NK-92 (cell line): ENCODE measurements around the gene ACAD9.
"Not testable (repeated sequence)": the region's sequence is repeated elsewhere in the genome, so short reads cannot be mapped to it uniquely, and the experiment has no call there.

Source experiments
- DNase-seq: peaks from one replicate; lab custom pipeline; 2025; ENCODE audit not compliant: unreplicated experiment; lab: John Stamatoyannopoulos, UW

Gene ACAD9

DNA sequence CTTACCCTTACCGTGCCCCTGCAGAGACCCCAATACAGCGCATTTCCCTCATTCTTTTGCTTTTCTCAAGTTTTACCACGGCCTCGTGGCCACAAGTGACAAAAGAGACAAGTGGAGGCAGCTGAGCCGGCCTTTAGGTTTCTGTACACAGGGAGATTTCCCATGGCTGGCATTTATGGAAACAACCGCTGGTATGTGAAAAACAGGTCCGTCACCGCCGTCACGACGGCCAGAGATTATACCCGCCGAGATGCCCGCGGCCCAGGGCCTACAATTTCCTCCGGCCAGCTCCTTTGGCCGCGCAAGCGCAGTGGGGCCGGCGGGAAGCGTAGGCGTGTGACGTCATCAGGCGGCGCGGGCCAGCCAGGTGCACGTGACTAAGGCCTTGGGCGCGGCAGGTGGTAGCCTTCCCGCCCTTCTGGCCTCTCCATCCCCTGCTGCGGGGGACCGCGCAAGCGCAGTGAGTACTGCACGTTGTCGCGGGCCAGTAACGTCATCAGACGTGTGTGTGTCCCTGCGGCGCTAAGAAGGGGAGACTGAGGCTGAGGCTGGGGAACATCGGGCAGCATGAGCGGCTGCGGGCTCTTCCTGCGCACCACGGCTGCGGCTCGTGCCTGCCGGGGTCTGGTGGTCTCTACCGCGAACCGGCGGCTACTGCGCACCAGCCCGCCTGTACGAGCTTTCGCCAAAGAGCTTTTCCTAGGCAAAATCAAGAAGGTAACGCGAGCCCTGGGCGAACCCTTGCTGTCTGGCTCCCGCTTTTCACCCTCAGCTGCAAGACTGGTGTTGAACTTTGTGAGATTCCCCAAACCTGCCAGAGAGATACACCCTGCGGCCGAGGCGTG lies at the start of gene ACAD9:
Gene ACAD9, plus strand, starts transcription at position 496 of the 845 bp plus-strand sequence. Its CDS starts 72 bp downstream, at position 568.
- DNase-seq: peak; percentile 93

GRCh38 chr3:128829925-128830625 lies 49.3 kb upstream of the ACAD9 start:
- not testable (repeated sequence) for DNase-seq

GRCh38 chr3:128830762-128831161 lies 48.7 kb upstream of the ACAD9 start:
- not testable (repeated sequence) for DNase-seq

DNA sequence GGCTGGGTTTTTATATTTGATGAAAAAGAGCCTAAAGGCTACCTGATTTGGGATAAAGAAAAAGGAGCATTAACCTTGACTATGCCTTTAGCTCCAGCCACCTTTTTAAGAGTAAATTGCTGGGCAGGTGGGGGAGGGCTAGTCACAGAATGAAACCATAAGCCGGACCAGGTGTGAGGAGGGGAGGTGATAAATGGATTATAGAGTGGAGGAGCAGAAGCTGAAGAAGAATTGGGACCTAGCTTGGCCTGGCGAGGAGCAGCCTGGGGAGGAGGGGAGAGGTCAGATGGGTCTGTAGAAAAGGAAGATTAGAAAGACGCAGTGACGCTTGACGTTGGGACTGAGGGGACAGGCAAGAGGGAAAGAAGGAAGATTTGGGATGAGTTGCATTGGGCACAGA lies 46.4 kb upstream of the ACAD9 start:
- DNase-seq: not testable (repeated sequence)

DNA sequence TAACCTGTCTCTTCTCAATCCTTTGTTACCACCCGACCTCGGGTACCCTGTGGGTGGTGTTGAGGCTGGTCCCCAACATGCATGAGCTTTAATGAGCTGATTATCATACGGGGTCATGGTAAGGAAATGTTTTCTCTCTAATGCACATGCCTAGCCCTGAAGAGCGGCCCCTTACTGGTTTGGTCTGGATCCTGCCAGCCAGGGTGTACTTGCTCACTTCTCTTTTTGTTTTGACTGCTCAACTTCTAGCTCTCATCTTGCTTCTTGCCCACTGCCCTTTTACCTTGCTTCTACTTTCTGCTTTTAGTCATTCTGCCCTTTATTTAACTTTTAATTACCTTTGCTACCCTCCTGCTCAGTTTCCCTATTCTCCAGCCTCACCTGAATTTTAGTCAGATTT lies 44.3 kb upstream of the ACAD9 start:
- no peak for DNase-seq

- DNase-seq: no peak
Observed at GRCh38 chr3:128841926-128842920, 37.2 kb upstream of the ACAD9 start.

GRCh38 chr3:128844502-128844901 lies 34.9 kb upstream of the ACAD9 start:
- no peak for DNase-seq

DNA sequence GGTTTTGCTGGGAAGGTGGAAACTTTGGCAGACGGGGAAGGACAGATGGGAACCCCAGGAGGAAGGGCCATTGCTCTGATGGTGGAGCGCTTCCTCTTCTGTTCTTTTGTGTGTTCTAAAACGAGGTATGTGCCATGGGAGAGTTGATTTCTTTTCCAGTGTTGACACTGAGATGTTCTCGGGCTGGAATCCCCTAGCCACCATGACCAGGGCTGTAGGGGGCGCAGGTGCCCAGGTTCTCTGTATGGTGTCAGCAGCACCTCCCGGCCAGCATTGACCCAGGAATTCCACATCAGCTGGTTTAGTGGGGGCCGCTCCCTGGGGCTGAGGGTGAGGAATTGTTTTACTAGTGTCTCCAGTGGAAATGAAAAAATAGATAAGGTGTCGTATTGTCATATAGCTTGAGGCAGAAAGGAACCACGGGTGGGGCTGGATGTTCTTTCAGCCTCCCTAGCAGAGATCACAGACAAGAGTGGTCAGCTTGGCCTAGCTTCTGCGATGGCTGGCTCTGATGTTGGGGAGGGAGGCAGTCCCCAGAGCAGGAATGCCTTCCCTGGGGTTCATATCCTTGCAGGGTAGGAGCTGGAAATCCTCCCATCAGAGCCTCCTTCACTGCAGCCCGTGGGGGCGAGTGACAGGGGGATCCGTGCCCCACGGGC lies 34.2 kb upstream of the ACAD9 start:
- DNase-seq: no peak

- DNase-seq: no peak
Observed at GRCh38 chr3:128845778-128846485, 33.5 kb upstream of the ACAD9 start.

DNA sequence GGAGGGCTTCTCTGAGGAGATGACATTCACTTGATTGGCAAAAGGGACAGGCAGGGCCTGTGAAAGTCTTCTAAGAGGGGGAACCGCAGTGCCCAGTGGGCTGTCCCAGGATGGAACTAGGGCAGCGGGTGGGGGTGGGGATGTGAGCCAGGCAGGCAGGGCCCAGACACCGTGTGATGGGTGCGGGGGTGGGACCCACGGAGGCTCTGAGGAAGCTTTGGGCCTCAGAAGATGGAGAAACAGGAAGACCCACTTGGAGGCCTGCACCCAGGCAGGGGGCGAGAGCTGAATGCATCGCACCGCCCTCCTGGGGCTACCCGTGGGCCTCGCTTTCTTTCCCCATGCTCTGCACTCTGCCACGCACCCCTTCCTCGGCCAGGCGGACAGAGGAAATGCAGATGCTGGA lies 32.9 kb upstream of the ACAD9 start:
- DNase-seq: no peak

DNA sequence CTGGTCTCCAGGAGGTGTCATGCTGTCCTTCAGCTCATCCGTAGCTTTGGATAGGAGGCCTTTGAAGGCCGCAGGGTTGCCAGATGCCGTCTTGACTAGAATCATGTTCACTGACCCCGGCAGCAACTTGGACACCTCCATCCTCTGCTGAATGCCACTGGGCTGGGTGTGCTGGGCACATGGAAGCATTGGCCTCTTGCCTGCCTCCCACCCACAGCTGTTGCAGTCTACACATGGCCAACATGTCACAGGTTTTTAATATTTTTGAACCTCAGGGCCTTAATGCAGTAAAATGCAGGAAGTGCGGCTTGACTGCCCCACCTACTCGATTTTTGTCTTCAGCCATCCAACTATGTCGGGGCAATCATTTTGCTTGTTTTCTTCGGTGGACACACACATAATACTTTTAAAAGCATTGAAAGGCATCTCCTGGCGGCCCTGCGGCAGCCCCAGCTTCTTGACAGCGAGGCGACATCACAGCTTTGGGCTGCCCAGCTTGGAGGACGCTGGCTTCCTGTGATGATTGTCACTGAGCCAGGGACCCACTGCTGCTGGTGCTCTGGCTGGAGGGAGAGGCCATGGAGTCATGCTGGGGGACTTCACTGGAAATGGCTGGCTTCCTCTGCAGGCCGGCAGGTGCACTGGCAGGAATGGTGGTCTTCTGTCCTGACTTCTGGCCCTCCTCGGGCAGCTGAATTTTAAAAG lies 31.6 kb upstream of the ACAD9 start:
- DNase-seq: no peak

- DNase-seq: no peak
Observed at GRCh38 chr3:128848936-128849335, 30.5 kb upstream of the ACAD9 start.

GRCh38 chr3:128849911-128850455 lies 29.4 kb upstream of the ACAD9 start:
- DNase-seq: no peak

GRCh38 chr3:128850544-128850943 lies 28.9 kb upstream of the ACAD9 start:
- no peak for DNase-seq

DNA sequence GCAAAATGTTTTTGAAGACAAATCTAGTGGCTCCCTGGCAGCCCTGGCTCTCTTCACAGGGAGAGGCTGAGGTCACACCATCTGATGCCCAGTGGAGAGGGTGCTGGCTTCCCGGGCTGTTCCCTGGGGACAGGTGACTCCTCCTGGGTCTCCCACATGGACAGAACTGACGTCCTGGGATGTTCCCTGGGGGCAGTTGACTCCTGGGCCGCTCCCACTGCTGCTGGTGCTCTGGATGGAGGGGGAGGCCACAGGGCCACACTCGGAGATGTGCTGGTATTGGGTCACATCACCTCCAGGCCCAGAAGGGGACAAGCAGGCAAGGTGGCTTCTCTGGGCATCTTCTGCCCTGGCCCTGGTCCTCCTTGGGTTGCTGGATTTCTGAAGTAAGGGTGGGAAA lies 27.8 kb upstream of the ACAD9 start:
- DNase-seq: no peak

DNA sequence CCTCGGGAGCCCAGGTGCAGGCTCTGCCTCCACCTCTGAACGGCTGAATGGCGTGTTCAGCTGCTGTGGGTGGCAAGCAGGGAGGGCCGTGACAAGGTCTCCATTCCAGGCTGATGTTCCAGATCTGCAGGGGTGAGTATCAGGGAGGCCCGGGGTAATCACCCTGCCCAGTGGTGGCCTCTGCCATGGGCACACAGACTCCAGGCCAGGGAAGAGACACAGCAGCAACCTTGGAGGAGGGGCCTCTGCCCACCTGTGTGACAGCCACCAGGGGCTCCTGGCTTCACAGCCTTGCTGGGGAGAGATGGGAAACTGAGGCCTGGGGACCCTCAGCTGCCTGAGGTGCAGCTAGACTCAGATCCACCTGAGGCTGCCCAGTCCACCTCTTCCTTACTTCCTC lies 25.6 kb upstream of the ACAD9 start:
- no peak for DNase-seq

DNA sequence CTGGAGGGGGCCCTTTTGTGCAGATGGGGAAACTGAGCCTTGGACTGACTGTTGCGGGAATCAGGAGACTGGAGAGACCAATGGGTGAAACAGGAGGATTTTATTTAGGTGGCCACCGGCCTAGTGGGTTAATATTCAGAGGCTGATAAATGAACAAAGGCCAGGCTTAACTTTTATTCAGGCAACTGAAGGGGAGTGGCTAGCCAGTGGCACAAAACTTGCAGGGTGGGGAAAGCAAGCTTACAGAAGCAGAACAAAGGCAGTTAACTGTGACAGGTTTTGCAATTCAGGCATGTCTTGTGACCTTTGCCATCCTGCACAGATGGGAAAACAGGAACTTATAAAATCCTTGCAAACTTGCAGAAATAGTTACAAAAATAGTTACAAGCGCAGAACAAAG lies 24.9 kb upstream of the ACAD9 start:
- no peak for DNase-seq

- no peak for DNase-seq
Observed at GRCh38 chr3:128855569-128855968, 23.9 kb upstream of the ACAD9 start.

GRCh38 chr3:128858167-128858566 lies 21.3 kb upstream of the ACAD9 start:
- DNase-seq: no peak
